Panc1 (cell line): ENCODE results near the gene SPATC1L. TPM values are rescaled to one million over a fixed set of nuclear protein-coding genes. Genes with fewer than 3 reads are reported as not detected.

Experiments used
- ATAC-seq: fragments of 200-7000 bp; cut with Tn5 transposase; 2 replicates; pipeline ENCODE4 v1.9.1; 2020; ENCODE audit warnings: mild to moderate bottlenecking, moderate library complexity
- BruUV-seq: library from RNA; stranded (reverse); fragments of 400-500 nt; replicated peaks from 2 replicates; lab custom pipeline; 2021; lab: Mats Ljungman, UMichigan
- CTCF ChIA-PET: fragments of 300-600 bp; sonication (Branson Sonifier 250); formaldehyde crosslinking; loops from one replicate; lab custom pipeline; 2022; ENCODE audit warnings: antibody characterized with exemption; lab: Charles Lee
- POLR2A ChIA-PET: fragments of 300-600 bp; sonication (Branson Sonifier 250); formaldehyde crosslinking; loops from one replicate; lab custom pipeline; 2022; ENCODE audit warnings: antibody characterized with exemption; lab: Charles Lee
- DNase-seq: peaks from one replicate; pipeline ENCODE4 v3.0.0-alpha.2; 2010; ENCODE audit warnings: low read depth, low spot score
- H3K27ac ChIP-seq: 2 replicates; pipeline ENCODE4 v1.5.1; 2011; ENCODE audit warnings: mild to moderate bottlenecking, low read length, inconsistent platforms
- H3K27me3 ChIP-seq: fragments of 200-500 bp; sonication (Bioruptor generic); 2 replicates; pipeline ENCODE4 v1.6.0; 2014; ENCODE audit warnings: low read length, inconsistent platforms; ENCODE audit not compliant: control insufficient read depth, insufficient read depth
- H3K36me3 ChIP-seq: fragments of 200-500 bp; sonication (Bioruptor generic); 2 replicates; pipeline ENCODE4 v1.5.1; 2014; ENCODE audit warnings: inconsistent platforms, mild to moderate bottlenecking, low read length, moderate library complexity; ENCODE audit not compliant: control insufficient read depth, insufficient read depth
- H3K4me1 ChIP-seq: 2 replicates; pipeline ENCODE4 v1.5.1; 2011; ENCODE audit warnings: inconsistent platforms, mild to moderate bottlenecking, low read length, moderate library complexity; ENCODE audit not compliant: control insufficient read depth, insufficient read depth
- H3K4me3 ChIP-seq, 2 experiments: 2 replicates each; pipeline ENCODE4 v1.5.1; 2011 to 2012; ENCODE audit warnings: low read depth in 2 of 2, low read length in 2 of 2, mild to moderate bottlenecking in 2 of 2, inconsistent platforms in 1 of 2, moderate library complexity in 1 of 2
- H3K9me3 ChIP-seq: fragments of 200-500 bp; sonication (Bioruptor generic); 2 replicates; pipeline ENCODE4 v1.5.1; 2014; ENCODE audit warnings: low read depth, mild to moderate bottlenecking, inconsistent platforms, low read length, moderate library complexity; ENCODE audit not compliant: control insufficient read depth, insufficient read depth
- POLR2AphosphoS5 ChIP-seq: IDR thresholded peaks from 2 replicates; pipeline ENCODE4 v1.6.1; 2012; ENCODE audit warnings: mild to moderate bottlenecking, low read depth, low read length, moderate library complexity
- SIN3A ChIP-seq: IDR thresholded peaks from 2 replicates; pipeline ENCODE4 v1.6.1; 2012; ENCODE audit warnings: low read depth, mild to moderate bottlenecking, low read length, moderate library complexity, borderline replicate concordance; ENCODE audit not compliant: insufficient read depth
- TCF7L2 ChIP-seq: IDR thresholded peaks from 2 replicates; pipeline ENCODE4 v1.6.1; 2011; ENCODE audit warnings: mild to moderate bottlenecking, low read depth, low read length, inconsistent platforms
- in situ Hi-C: cut with HindIII; loops from 2 replicates; pipeline ENCODE4 v1.10.0; 2016; ENCODE audit warnings: low sequenced_read_pairs, low pct_unique_long_range_greater_than_20kb
- intact Hi-C: fragments of 100-400 bp; cut with micrococcal nuclease; formaldehyde crosslinking; loops from one replicate; pipeline ENCODE4 v1.10.0; 2022; ENCODE audit not compliant: unreplicated experiment
- total RNA-seq: library from RNA; stranded (reverse); gene quantifications from one replicate; pipeline ENCODE4 v1.2.1, GENCODE V29; 2021; ENCODE audit not compliant: unreplicated experiment
- TF ChIP-seq, protein P1 (sequence below), 2 experiments: IDR thresholded peaks; 2 replicates each; pipeline ENCODE4 v1.6.1; 2011 to 2012; ENCODE audit warnings: low read depth in 2 of 2, control low read depth in 1 of 2, low read length in 1 of 2, mild to moderate bottlenecking in 1 of 2, moderate library complexity in 1 of 2; ENCODE audit not compliant: insufficient read depth in 1 of 2
- TF ChIP-seq, protein P2 (sequence below): fragments of 450-650 bp; IDR thresholded peaks from 2 replicates; pipeline ENCODE4 v1.5.1; 2017; ENCODE audit warnings: mild to moderate bottlenecking

SPATC1L gene
- total RNA-seq, 1 experiment from 2014 or later = 0.26 TPM

DNA sequence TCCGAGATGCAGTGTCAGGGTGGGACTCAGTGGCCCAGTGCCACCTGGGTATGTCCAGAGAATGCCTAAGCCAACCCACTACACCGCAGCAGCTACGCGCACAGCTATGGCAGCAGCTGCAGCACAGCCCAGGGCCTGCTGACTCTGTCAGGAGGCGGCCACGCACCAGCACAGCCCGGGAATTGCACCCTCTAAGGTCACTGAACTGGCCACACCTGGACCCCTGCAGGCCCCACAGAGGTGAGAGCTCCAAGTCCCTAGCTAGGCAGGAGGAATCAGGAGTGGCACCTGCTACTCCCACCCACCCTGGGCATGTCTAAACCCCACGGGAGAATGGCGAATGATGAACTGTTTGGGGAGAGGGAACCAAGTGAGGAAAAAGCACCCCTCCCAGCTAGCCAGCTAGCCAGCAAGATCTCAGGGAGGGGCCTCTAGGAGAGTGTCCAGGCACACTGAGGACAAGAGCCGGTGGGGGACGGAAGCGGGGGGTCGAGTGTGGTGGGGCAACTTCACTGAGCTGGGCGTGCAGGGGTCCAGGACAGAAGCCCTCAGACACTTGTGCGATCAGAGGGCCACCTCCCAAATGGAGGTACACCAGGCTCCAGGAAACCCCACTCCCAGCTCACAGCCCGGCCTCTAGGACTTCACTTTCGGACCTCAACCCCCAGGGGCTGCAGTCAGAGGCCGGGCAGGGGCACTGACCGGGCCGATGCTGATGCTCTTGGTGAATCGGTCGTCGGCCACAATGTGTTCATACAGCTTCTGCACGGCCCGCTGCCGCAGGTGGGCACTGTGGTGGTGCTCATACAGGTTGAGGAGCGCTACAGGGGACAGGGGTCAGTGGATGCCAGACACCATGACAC lies 30.4 kb upstream of the SPATC1L start:
- no peak overlapping the region for H3K4me3 ChIP-seq
- no TSS peak for BruUV-seq
- no peaks in the 10 kb centered on the region for H3K27me3 ChIP-seq
- no peaks in the 10 kb centered on the region for H3K4me1 ChIP-seq
- DNase-seq = no peak
- H3K36me3 ChIP-seq = no peaks in the 10 kb centered on the region
- intact Hi-C loops = no loop called here
- TF ChIP-seq, protein P1, sequence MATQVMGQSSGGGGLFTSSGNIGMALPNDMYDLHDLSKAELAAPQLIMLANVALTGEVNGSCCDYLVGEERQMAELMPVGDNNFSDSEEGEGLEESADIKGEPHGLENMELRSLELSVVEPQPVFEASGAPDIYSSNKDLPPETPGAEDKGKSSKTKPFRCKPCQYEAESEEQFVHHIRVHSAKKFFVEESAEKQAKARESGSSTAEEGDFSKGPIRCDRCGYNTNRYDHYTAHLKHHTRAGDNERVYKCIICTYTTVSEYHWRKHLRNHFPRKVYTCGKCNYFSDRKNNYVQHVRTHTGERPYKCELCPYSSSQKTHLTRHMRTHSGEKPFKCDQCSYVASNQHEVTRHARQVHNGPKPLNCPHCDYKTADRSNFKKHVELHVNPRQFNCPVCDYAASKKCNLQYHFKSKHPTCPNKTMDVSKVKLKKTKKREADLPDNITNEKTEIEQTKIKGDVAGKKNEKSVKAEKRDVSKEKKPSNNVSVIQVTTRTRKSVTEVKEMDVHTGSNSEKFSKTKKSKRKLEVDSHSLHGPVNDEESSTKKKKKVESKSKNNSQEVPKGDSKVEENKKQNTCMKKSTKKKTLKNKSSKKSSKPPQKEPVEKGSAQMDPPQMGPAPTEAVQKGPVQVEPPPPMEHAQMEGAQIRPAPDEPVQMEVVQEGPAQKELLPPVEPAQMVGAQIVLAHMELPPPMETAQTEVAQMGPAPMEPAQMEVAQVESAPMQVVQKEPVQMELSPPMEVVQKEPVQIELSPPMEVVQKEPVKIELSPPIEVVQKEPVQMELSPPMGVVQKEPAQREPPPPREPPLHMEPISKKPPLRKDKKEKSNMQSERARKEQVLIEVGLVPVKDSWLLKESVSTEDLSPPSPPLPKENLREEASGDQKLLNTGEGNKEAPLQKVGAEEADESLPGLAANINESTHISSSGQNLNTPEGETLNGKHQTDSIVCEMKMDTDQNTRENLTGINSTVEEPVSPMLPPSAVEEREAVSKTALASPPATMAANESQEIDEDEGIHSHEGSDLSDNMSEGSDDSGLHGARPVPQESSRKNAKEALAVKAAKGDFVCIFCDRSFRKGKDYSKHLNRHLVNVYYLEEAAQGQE (IDR thresholded peaks at IDR 0.05; ENCODE audit: insufficient read depth in 1 of 2, low read depth in 2 of 2, low read length in 1 of 2) = no peak
- TF ChIP-seq POLR2AphosphoS5 (no peak), TCF7L2 (no peak), SIN3A (no peak)
- TF ChIP-seq, protein P2, sequence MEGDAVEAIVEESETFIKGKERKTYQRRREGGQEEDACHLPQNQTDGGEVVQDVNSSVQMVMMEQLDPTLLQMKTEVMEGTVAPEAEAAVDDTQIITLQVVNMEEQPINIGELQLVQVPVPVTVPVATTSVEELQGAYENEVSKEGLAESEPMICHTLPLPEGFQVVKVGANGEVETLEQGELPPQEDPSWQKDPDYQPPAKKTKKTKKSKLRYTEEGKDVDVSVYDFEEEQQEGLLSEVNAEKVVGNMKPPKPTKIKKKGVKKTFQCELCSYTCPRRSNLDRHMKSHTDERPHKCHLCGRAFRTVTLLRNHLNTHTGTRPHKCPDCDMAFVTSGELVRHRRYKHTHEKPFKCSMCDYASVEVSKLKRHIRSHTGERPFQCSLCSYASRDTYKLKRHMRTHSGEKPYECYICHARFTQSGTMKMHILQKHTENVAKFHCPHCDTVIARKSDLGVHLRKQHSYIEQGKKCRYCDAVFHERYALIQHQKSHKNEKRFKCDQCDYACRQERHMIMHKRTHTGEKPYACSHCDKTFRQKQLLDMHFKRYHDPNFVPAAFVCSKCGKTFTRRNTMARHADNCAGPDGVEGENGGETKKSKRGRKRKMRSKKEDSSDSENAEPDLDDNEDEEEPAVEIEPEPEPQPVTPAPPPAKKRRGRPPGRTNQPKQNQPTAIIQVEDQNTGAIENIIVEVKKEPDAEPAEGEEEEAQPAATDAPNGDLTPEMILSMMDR = no peak
- ChIA-PET POLR2A (no interaction called here), CTCF (no interaction called here)
- in situ Hi-C loops = no loop called here
- no peak overlapping the region for H3K27ac ChIP-seq
- ATAC-seq = no peak
- no peaks in the 10 kb centered on the region for H3K9me3 ChIP-seq

DNA sequence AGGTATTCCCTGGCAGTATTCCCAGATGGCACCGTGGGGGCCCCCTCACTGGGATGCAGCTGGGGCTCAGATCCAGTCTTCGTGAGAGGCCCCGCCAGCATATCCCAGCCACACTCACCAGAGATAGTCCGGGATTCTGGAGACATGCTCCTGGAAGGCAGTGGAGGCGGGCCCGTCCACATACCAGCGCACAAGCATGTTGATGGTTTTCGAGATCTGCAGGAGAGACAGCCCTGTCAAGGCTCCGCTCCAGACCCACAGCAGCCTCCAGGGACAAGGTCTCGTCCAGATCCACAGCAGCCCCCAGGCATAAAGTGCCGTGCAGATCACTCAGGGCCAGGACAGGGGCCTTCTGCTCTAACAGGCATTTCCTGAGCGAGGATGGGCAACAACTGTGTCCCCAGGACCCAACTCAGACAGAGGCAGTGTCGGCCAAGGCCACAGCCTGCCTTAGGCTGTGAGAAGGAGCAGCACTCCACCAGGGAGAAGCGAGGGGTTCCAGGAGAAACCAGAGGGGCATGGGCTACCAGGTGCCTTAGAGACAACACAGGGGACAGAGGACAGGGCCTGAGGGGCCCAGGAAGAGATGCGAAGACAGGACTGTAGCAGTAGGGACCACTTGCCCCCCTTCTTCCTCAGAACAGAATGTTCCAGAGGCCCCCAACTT lies 29.5 kb upstream of the SPATC1L start:
- no peaks in the 10 kb centered on the region for H3K4me1 ChIP-seq
- H3K9me3 ChIP-seq = no peaks in the 10 kb centered on the region
- BruUV-seq = no TSS peak
- intact Hi-C loops (no loop called here), in situ Hi-C loops (no loop called here)
- no peak overlapping the region for H3K4me3 ChIP-seq
- TF ChIP-seq POLR2AphosphoS5 = no peak
- TF ChIP-seq SIN3A = no peak
- TF ChIP-seq, protein P1 (IDR thresholded peaks at IDR 0.05; ENCODE audit: insufficient read depth in 1 of 2, low read depth in 2 of 2, low read length in 1 of 2) = no peak
- no peak for TF ChIP-seq TCF7L2
- TF ChIP-seq, protein P2 = no peak
- no peak for ATAC-seq
- no peaks in the 10 kb centered on the region for H3K36me3 ChIP-seq
- H3K27me3 ChIP-seq = no peaks in the 10 kb centered on the region
- H3K27ac ChIP-seq = no peak overlapping the region
- ChIA-PET POLR2A (no interaction called here), CTCF (interaction anchor here (2.0 kb wide), 1 partner anchor 70 kb away, joined by 4 read pairs; no protein-coding TSS in a partner anchor)
- DNase-seq = no peak
